Ishikawa (cell line): ENCODE data around the gene TSPAN9.

ENCODE experiments used
- CEBPB ChIP-seq: IDR thresholded peaks from 2 replicates; pipeline ENCODE4 v1.6.1; 2012
- CREB1 ChIP-seq: IDR thresholded peaks from 2 replicates; pipeline ENCODE4 v1.6.1; 2012; ENCODE audit warnings: low read depth
- EGR1 ChIP-seq: IDR thresholded peaks from 2 replicates; pipeline ENCODE4 v1.6.1; 2012
- EP300 ChIP-seq: IDR thresholded peaks from 2 replicates; pipeline ENCODE4 v1.6.1; 2012; ENCODE audit warnings: borderline replicate concordance
- FOXM1 ChIP-seq: IDR thresholded peaks from 2 replicates; pipeline ENCODE4 v1.6.1; 2012; ENCODE audit warnings: low read depth, borderline replicate concordance
- MAX ChIP-seq: IDR thresholded peaks from 2 replicates; pipeline ENCODE4 v1.6.1; 2012
- NFIC ChIP-seq: IDR thresholded peaks from 2 replicates; pipeline ENCODE4 v1.6.1; 2012
- RAD21 ChIP-seq: IDR thresholded peaks from 2 replicates; pipeline ENCODE4 v1.6.1; 2012; ENCODE audit warnings: low read depth
- TAF1 ChIP-seq: IDR thresholded peaks from 2 replicates; pipeline ENCODE4 v1.6.1; 2012; ENCODE audit warnings: low read depth, mild to moderate bottlenecking
- TEAD4 ChIP-seq: IDR thresholded peaks from 2 replicates; pipeline ENCODE4 v1.6.1; 2012
- USF1 ChIP-seq: IDR thresholded peaks from 2 replicates; pipeline ENCODE4 v1.6.1; 2012
- ZBTB7A ChIP-seq: IDR thresholded peaks from 2 replicates; pipeline ENCODE4 v1.6.1; 2012; ENCODE audit warnings: low read depth
- TF ChIP-seq, protein P1 (sequence below): IDR thresholded peaks from 2 replicates; pipeline ENCODE4 v1.6.1; 2012; ENCODE audit warnings: low read depth, mild to moderate bottlenecking

The TSPAN9 gene

DNA sequence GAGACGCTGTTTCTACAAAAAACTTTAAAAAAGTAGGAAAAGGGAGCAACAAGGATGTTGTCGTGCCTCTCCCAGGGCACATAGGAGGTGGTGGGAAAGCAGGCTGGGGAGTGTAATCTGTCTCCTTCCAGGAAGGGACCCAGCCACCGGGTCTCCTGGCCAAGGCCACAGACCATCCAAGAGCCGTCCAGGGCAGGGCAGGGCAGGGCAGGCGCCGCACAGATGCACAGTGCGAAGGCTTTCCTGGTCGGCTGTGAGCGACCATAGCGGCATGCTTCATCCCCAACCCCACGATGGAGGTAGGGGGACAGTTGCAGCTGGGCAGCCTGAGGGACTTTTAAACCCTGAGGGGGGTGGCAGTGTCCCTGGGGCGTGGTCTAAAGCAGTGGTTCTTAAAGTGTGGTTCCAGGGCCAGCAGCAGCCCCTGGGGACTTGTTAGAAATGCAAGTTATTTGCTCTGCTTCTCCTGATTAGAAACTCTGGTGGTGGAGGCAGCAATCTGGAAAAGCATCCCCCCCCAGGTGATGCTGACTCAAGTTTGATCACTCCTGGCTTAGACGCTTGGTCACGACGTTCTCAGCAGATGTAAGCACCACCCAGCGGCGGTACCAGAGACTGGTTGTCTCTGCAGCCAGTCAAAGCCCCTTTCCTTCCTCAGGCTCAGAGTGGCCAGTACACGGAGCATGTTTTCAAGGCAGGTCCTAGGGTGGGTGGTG is 216.4 kb downstream of the TSPAN9 start:
- TF ChIP-seq CREB1 (no peak), USF1 (no peak), NFIC (no peak)

DNA sequence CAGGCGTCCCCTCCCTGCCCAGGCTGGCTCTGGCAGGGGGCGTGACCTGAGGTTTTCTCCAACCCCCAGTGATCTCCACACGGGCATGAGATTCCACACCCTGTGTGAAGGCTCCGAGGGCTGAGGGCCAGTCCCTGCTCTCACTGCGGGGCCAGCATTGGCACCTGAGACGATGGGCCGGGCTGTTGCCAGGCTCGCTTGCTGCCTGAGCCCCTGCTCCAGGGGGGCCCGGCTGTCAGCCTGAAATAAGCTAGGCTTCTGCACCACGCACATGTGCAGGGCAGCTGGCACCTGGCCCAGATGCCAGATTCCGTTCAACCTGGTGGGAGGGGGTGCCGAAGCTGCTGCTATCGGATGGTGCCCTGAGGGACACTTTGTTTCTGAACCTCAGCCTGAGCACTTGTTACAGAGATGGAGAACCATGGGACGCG is 217.3 kb downstream of the TSPAN9 start:
- TF ChIP-seq NFIC (peak; percentile 44; the same call in 1 of the 2 replicates), USF1 (no peak), RAD21 (no peak)

DNA sequence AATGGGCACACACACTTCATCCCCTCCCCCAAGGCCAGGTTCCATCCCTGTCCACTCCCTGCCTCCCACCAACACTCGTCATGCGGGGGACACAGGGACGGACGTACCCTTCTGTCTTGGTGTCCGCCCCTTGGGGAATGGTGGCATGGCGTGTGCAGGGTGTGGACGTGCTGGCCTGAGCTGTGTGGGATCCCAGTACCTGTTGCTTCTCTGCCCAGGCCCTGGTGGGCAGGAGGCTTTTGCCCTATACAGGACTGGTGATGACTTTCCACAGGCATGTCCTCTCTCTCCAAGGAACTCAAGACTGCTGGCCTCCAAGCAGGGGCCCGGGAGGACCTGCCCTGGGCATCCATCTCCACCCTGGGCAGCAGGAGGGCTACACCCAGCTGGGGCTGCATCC is 218.0 kb downstream of the TSPAN9 start:
- TF ChIP-seq FOXM1 = no peak

GRCh38 chr12:3295646-3296408 is 218.6 kb downstream of the TSPAN9 start:
- no peak for TF ChIP-seq MAX
- no peak for TF ChIP-seq EGR1
- no peak for TF ChIP-seq ZBTB7A
- no peak for TF ChIP-seq EP300
- TF ChIP-seq USF1 = no peak
- TF ChIP-seq RAD21 = no peak
- TF ChIP-seq, protein P1, sequence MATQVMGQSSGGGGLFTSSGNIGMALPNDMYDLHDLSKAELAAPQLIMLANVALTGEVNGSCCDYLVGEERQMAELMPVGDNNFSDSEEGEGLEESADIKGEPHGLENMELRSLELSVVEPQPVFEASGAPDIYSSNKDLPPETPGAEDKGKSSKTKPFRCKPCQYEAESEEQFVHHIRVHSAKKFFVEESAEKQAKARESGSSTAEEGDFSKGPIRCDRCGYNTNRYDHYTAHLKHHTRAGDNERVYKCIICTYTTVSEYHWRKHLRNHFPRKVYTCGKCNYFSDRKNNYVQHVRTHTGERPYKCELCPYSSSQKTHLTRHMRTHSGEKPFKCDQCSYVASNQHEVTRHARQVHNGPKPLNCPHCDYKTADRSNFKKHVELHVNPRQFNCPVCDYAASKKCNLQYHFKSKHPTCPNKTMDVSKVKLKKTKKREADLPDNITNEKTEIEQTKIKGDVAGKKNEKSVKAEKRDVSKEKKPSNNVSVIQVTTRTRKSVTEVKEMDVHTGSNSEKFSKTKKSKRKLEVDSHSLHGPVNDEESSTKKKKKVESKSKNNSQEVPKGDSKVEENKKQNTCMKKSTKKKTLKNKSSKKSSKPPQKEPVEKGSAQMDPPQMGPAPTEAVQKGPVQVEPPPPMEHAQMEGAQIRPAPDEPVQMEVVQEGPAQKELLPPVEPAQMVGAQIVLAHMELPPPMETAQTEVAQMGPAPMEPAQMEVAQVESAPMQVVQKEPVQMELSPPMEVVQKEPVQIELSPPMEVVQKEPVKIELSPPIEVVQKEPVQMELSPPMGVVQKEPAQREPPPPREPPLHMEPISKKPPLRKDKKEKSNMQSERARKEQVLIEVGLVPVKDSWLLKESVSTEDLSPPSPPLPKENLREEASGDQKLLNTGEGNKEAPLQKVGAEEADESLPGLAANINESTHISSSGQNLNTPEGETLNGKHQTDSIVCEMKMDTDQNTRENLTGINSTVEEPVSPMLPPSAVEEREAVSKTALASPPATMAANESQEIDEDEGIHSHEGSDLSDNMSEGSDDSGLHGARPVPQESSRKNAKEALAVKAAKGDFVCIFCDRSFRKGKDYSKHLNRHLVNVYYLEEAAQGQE = no peak
- TF ChIP-seq TEAD4 = no peak

GRCh38 chr12:3296409-3296701 is 219.2 kb downstream of the TSPAN9 start:
- no peak for TF ChIP-seq EGR1
- TF ChIP-seq USF1 = no peak
- TF ChIP-seq FOXM1 = no peak
- no peak for TF ChIP-seq MAX
- no peak for TF ChIP-seq RAD21
- TF ChIP-seq CEBPB = no peak
- no peak for TF ChIP-seq TAF1
- TF ChIP-seq, protein P1 = no peak
- TF ChIP-seq CREB1 = no peak
- TF ChIP-seq ZBTB7A = no peak

DNA sequence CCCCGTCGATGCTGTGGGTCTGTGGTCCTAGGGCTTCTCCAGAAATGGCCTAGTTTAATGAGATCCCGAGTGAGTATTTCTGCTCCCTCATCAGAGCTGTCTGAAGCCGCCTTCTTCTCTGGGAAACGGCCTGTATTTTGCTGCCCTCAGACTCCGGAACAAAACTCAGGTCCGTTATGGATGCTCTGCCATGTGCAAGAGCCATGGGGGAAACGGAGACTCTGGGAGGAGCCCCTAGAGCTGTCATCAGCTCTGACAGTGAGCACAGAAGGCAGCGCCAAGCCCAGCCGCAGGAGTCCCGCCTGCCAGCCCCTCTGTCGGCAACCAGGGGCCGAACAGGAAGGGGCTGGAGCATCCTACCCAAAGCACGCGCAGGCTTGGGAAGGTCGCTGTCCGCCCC is 221.4 kb downstream of the TSPAN9 start:
- TF ChIP-seq ZBTB7A (no peak), CREB1 (no peak), TEAD4 (no peak), FOXM1 (no peak)
- TF ChIP-seq, protein P1 = no peak
